BE2C (cell line): ENCODE measurements around the gene TFAM.

Experiments used
- DNase-seq: peaks from one replicate; pipeline ENCODE4 v3.0.0-alpha.2; 2020
- H3K27me3 ChIP-seq: fragments of 250-450 bp; sonication (Bioruptor Pico); 2 replicates; pipeline ENCODE4 v1.5.1; 2020; ENCODE audit warnings: mild to moderate bottlenecking
- H3K36me3 ChIP-seq: fragments of 250-450 bp; sonication (Bioruptor Pico); 2 replicates; pipeline ENCODE4 v1.5.1; 2020; ENCODE audit warnings: mild to moderate bottlenecking
- H3K4me1 ChIP-seq: fragments of 250-450 bp; sonication (Bioruptor Pico); 2 replicates; pipeline ENCODE4 v1.5.1; 2020
- H3K4me3 ChIP-seq: 2 replicates; pipeline ENCODE4 v1.5.1; 2011; ENCODE audit warnings: low read depth, low read length
- H3K9me3 ChIP-seq: fragments of 250-450 bp; sonication (Bioruptor Pico); 2 replicates; pipeline ENCODE4 v1.5.1; 2020
- CTCF ChIP-seq: IDR thresholded peaks from 2 replicates; pipeline ENCODE4 v1.5.1; 2012; ENCODE audit warnings: mild to moderate bottlenecking, low read depth, low read length

TFAM gene

GRCh38 chr10:58394471-58394870 is 9.3 kb downstream of the TFAM start:
- Histone ChIP-seq H3K4me1 (no peaks in the 10 kb centered on the region), H3K27me3 (no peaks in the 10 kb centered on the region), H3K36me3 (peaks cover 70% of the 10 kb centered on the region), H3K4me3 (no peak overlapping the region), H3K9me3 (no peaks in the 10 kb centered on the region)
- no peak for TF ChIP-seq CTCF
- DNase-seq: no peak

GRCh38 chr10:58396057-58396456 is 10.8 kb downstream of the TFAM start:
- H3K4me1 ChIP-seq: no peaks in the 10 kb centered on the region
- H3K4me3 ChIP-seq: no peak overlapping the region
- peaks cover 57% of the 10 kb centered on the region for H3K36me3 ChIP-seq
- no peaks in the 10 kb centered on the region for H3K9me3 ChIP-seq
- no peak for TF ChIP-seq CTCF
- no peaks in the 10 kb centered on the region for H3K27me3 ChIP-seq
- DNase-seq: no peak

- DNase-seq: no peak
- Histone ChIP-seq H3K4me1 (no peaks in the 10 kb centered on the region), H3K27me3 (no peaks in the 10 kb centered on the region), H3K36me3 (peaks cover 43% of the 10 kb centered on the region), H3K4me3 (no peak overlapping the region), H3K9me3 (no peaks in the 10 kb centered on the region)
- TF ChIP-seq CTCF: no peak
These were observed 12.6 kb downstream of the TFAM start for GRCh38 chr10:58397830-58398229.

- Histone ChIP-seq H3K36me3 (peaks cover 31% of the 10 kb centered on the region), H3K27me3 (no peaks in the 10 kb centered on the region), H3K4me1 (no peaks in the 10 kb centered on the region), H3K4me3 (no peak overlapping the region), H3K9me3 (no peaks in the 10 kb centered on the region)
- no peak for DNase-seq
- TF ChIP-seq CTCF: no peak
These were observed 14.2 kb downstream of the TFAM start for GRCh38 chr10:58399410-58399809.

GRCh38 chr10:58400609-58401008 is 15.4 kb downstream of the TFAM start:
- Histone ChIP-seq H3K27me3 (no peaks in the 10 kb centered on the region), H3K4me1 (no peaks in the 10 kb centered on the region), H3K4me3 (no peak overlapping the region), H3K9me3 (no peaks in the 10 kb centered on the region), H3K36me3 (peaks cover 19% of the 10 kb centered on the region)
- TF ChIP-seq CTCF: no peak
- DNase-seq: no peak

GRCh38 chr10:58404001-58404400 is 18.8 kb downstream of the TFAM start:
- DNase-seq: no peak
- Histone ChIP-seq H3K27me3 (no peaks in the 10 kb centered on the region), H3K4me3 (no peak overlapping the region), H3K36me3 (peaks cover 3% of the 10 kb centered on the region; the same call in 1 of the 2 replicates), H3K4me1 (no peaks in the 10 kb centered on the region), H3K9me3 (no peaks in the 10 kb centered on the region)
- TF ChIP-seq CTCF: no peak
